GM21528 (cell line): ENCODE data around the gene HMGCS2.
"Not testable (repeated sequence)": the region's sequence is repeated elsewhere in the genome, so short reads cannot be mapped to it uniquely, and the experiment has no call there.

ENCODE experiments used
- ATAC-seq: cut with Tn5 transposase; IDR thresholded peaks from one replicate; pipeline ENCODE4 v1.9.1; 2021; ENCODE audit warnings: mild to moderate bottlenecking, moderate library complexity; ENCODE audit not compliant: unreplicated experiment, low FRiP score

The HMGCS2 gene

GRCh38 chr1:119790451-119791198 lies 21.9 kb upstream of the HMGCS2 start:
- no peak for ATAC-seq

GRCh38 chr1:119787776-119788175 lies 19.1 kb upstream of the HMGCS2 start:
- ATAC-seq = no peak

GRCh38 chr1:119786473-119787050 lies 17.9 kb upstream of the HMGCS2 start:
- ATAC-seq = not testable (repeated sequence)

DNA sequence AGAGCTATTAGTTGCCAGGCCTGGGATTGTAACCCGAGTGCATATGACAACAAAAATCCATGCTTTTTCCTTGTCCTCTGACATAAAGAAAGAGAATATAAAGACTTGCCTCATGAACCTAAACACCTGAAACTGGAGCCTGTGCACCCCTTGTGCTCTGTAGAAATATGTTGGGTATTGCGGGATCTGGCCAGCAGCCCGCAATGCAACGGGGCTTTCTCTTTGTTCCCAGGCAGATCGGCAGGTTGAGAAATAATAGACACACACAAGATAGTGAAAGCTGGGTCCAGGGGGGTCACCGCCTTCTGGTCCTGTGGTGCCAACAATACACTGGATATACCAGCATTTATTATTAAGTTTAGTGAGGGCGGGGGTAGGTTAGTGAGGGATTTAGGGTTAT lies 17.3 kb upstream of the HMGCS2 start:
- not testable (repeated sequence) for ATAC-seq

GRCh38 chr1:119784191-119784781 lies 15.6 kb upstream of the HMGCS2 start:
- ATAC-seq = no peak

- ATAC-seq = no peak
Observed at GRCh38 chr1:119783354-119784185, 14.9 kb upstream of the HMGCS2 start.

- ATAC-seq = no peak
Observed at GRCh38 chr1:119782631-119783325, 14.1 kb upstream of the HMGCS2 start.

- ATAC-seq = no peak
Observed at GRCh38 chr1:119781434-119782210, 12.9 kb upstream of the HMGCS2 start.

- no peak for ATAC-seq
Observed at GRCh38 chr1:119779869-119780356, 11.2 kb upstream of the HMGCS2 start.

- no peak for ATAC-seq
Observed at GRCh38 chr1:119778886-119779560, 10.3 kb upstream of the HMGCS2 start.

DNA sequence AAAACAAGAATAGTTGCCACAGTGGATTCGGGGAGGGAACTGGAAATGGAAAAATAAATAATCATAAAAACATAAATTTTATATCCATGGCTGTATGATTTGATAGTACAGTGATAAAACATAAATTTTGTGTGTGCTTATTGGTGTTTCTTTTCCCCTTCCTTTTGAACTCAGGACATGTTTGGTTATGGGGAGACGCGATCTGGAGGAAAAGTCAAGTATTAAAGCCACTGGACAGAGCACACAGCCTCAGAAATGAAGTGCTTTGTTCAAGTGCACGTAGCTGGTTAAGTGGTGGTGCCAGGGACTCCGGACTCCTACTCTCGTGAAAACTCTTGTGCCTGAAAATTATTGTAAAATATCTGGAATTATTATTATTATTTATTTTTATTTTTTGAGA lies 9.7 kb upstream of the HMGCS2 start:
- ATAC-seq = no peak

GRCh38 chr1:119774746-119775490 lies 6.2 kb upstream of the HMGCS2 start:
- ATAC-seq = no peak

- ATAC-seq = no peak
Observed at GRCh38 chr1:119773711-119774241, 5.1 kb upstream of the HMGCS2 start.

- no peak for ATAC-seq
Observed at GRCh38 chr1:119772298-119772697, 3.6 kb upstream of the HMGCS2 start.

- ATAC-seq = no peak
Observed at GRCh38 chr1:119771770-119772169, 3.1 kb upstream of the HMGCS2 start.

- no peak for ATAC-seq
Observed at GRCh38 chr1:119771016-119771415, 2.3 kb upstream of the HMGCS2 start.

GRCh38 chr1:119767486-119767885 lies 1.2 kb downstream of the HMGCS2 start:
- no peak for ATAC-seq

- no peak for ATAC-seq
Observed at GRCh38 chr1:119766374-119766794, 2.3 kb downstream of the HMGCS2 start.
